Measurements from ENCODE around the gene AGRN.

GRCh38 chr1:1073743-1074587 lies 54.0 kb downstream of the AGRN start, which contains the start of gene RNF223:
- TF ChIP-seq CTCF (conservative IDR thresholded peaks at IDR 0.05 in 1 of 2, IDR thresholded peaks at IDR 0.05 in 1 of 2; ENCODE audit: extremely low read depth in 1 of 2, insufficient read depth in 1 of 2, low read depth in 1 of 2, low read length in 2 of 2) (no peak), EZH2 (IDR thresholded peaks at IDR 0.05; ENCODE audit: borderline replicate concordance, low read length) (no peak)

Data from mammary epithelial cell (primary cell).